Glutamatergic neuron (in vitro differentiated cells): ENCODE measurements around the gene RAD51B. TPM values are rescaled to one million over a fixed set of nuclear protein-coding genes. Genes with fewer than 3 reads are reported as not detected.
"Not testable (repeated sequence)": the region's sequence is repeated elsewhere in the genome, so short reads cannot be mapped to it uniquely, and the experiment has no call there.

ENCODE experiments used
- DNase-seq: peaks from one replicate; pipeline ENCODE4 v3.0.0; 2022
- H3K27ac Mint-ChIP-seq: one replicate; pipeline ENCODE4 v1.8.0; 2020; ENCODE audit warnings: mild to moderate bottlenecking, mixed read lengths, inconsistent platforms; ENCODE audit not compliant: unreplicated experiment
- H3K27me3 Mint-ChIP-seq: one replicate; pipeline ENCODE4 v1.8.0; 2020; ENCODE audit warnings: mild to moderate bottlenecking, moderate library complexity, mixed read lengths, inconsistent platforms; ENCODE audit not compliant: unreplicated experiment
- H3K36me3 Mint-ChIP-seq: one replicate; pipeline ENCODE4 v1.8.0; 2020; ENCODE audit warnings: mild to moderate bottlenecking, mixed read lengths, inconsistent platforms; ENCODE audit not compliant: unreplicated experiment
- H3K4me1 Mint-ChIP-seq: one replicate; pipeline ENCODE4 v1.8.0; 2020; ENCODE audit warnings: mild to moderate bottlenecking, low read depth, mixed read lengths, inconsistent platforms; ENCODE audit not compliant: unreplicated experiment
- H3K4me3 Mint-ChIP-seq: one replicate; pipeline ENCODE4 v1.8.0; 2020; ENCODE audit warnings: mild to moderate bottlenecking, mixed read lengths, inconsistent platforms; ENCODE audit not compliant: unreplicated experiment
- H3K9me3 Mint-ChIP-seq: one replicate; pipeline ENCODE4 v1.8.0; 2020; ENCODE audit warnings: mild to moderate bottlenecking, moderate library complexity, mixed read lengths, inconsistent platforms; ENCODE audit not compliant: unreplicated experiment
- CTCF ChIP-seq: fragments of 200-600 bp; sonication (generic); IDR thresholded peaks from one replicate; pipeline ENCODE4 v1.5.0; 2021; ENCODE audit not compliant: partially characterized antibody, unreplicated experiment
- total RNA-seq: library from RNA; stranded (reverse); fragmentation: NEBNext Ultra II Directional; extraction: Animal tissue kit (Norgen Biotek cat#: 25700); gene quantifications from one replicate; pipeline ENCODE4 v1.2.1, GENCODE V29; 2021; ENCODE audit not compliant: unreplicated experiment

Gene RAD51B
- total RNA-seq, 1 donor from 2014 or later, result 9.7 TPM

- Mint-ChIP-seq H3K4me3 (no peak overlapping the region), H3K36me3 (peaks cover 11% of the 10 kb centered on the region), H3K9me3 (peaks cover under 1% of the 10 kb centered on the region), H3K27me3 (no peaks in the 10 kb centered on the region), H3K27ac (no peak overlapping the region), H3K4me1 (peaks cover 4% of the 10 kb centered on the region)
- DNase-seq, result no peak
- TF ChIP-seq CTCF, result no peak
Measured at GRCh38 chr14:68297876-68298468, 478.4 kb downstream of the RAD51B start.

- H3K4me1 Mint-ChIP-seq, result peaks cover 4% of the 10 kb centered on the region
- DNase-seq, result no peak
- no peak for TF ChIP-seq CTCF
- no peaks in the 10 kb centered on the region for H3K27me3 Mint-ChIP-seq
- no peak overlapping the region for H3K4me3 Mint-ChIP-seq
- H3K27ac Mint-ChIP-seq, result no peak overlapping the region
- peaks cover 11% of the 10 kb centered on the region for H3K36me3 Mint-ChIP-seq
- no peaks in the 10 kb centered on the region for H3K9me3 Mint-ChIP-seq
Measured at GRCh38 chr14:68300608-68301007, 481.0 kb downstream of the RAD51B start.

- no peaks in the 10 kb centered on the region for H3K27me3 Mint-ChIP-seq
- no peak for TF ChIP-seq CTCF
- H3K27ac Mint-ChIP-seq, result no peak overlapping the region
- no peak for DNase-seq
- no peak overlapping the region for H3K4me3 Mint-ChIP-seq
- H3K36me3 Mint-ChIP-seq, result peaks cover 11% of the 10 kb centered on the region
- no peaks in the 10 kb centered on the region for H3K9me3 Mint-ChIP-seq
- peaks cover 4% of the 10 kb centered on the region for H3K4me1 Mint-ChIP-seq
Measured at GRCh38 chr14:68301219-68301618, 481.6 kb downstream of the RAD51B start.

- H3K36me3 Mint-ChIP-seq, H3K9me3 Mint-ChIP-seq, H3K4me1 Mint-ChIP-seq, DNase-seq, H3K4me3 Mint-ChIP-seq, H3K27ac Mint-ChIP-seq, H3K27me3 Mint-ChIP-seq: not testable (repeated sequence)
Measured at GRCh38 chr14:68302938-68303337, 483.4 kb downstream of the RAD51B start.

GRCh38 chr14:68305738-68306137, 486.2 kb downstream of the RAD51B start:
- Mint-ChIP-seq H3K27me3 (no peaks in the 10 kb centered on the region), H3K27ac (no peak overlapping the region), H3K4me3 (no peak overlapping the region), H3K36me3 (peaks cover 6% of the 10 kb centered on the region), H3K9me3 (no peaks in the 10 kb centered on the region), H3K4me1 (no peaks in the 10 kb centered on the region)
- no peak for DNase-seq
- no peak for TF ChIP-seq CTCF
